WTC11 (cell line): ENCODE data around the gene UTP11. TPM values are rescaled to one million over a fixed set of nuclear protein-coding genes. Genes with fewer than 3 reads are reported as not detected.

Source experiments
- ATAC-seq: fragments of 200-7000 bp; cut with Tn5 transposase; 2 replicates; pipeline ENCODE4 v1.10.0; 2021; ENCODE audit warnings: mild to moderate bottlenecking, moderate library complexity
- CTCF ChIA-PET: fragments of 300-600 bp; sonication (Branson Sonifier 250); formaldehyde crosslinking; loops from one replicate; lab custom pipeline; 2021; ENCODE audit warnings: antibody characterized with exemption; lab: Charles Lee
- POLR2A ChIA-PET: fragments of 350-600 bp; sonication (Branson Sonifier 250); formaldehyde crosslinking; loops from one replicate; lab custom pipeline; 2021; ENCODE audit warnings: antibody characterized with exemption; lab: Charles Lee
- DNase-seq: peaks from one replicate; pipeline ENCODE4 v3.0.0; 2021; ENCODE audit warnings: low spot score
- H3K27ac Mint-ChIP-seq: 2 replicates; pipeline ENCODE4 v1.8.0; 2021; ENCODE audit warnings: mixed read lengths
- H3K27me3 Mint-ChIP-seq: 2 replicates; pipeline ENCODE4 v1.8.0; 2021; ENCODE audit warnings: low read depth, mild to moderate bottlenecking, moderate library complexity, mixed read lengths
- H3K36me3 Mint-ChIP-seq: 2 replicates; pipeline ENCODE4 v1.8.0; 2021; ENCODE audit warnings: mixed read lengths
- H3K4me1 Mint-ChIP-seq: 2 replicates; pipeline ENCODE4 v1.8.0; 2022; ENCODE audit warnings: mixed read lengths
- H3K4me3 Mint-ChIP-seq: 2 replicates; pipeline ENCODE4 v1.8.0; 2021; ENCODE audit warnings: mild to moderate bottlenecking, moderate library complexity, mixed read lengths
- H3K9me3 Mint-ChIP-seq: 2 replicates; pipeline ENCODE4 v1.8.0; 2021; ENCODE audit warnings: mixed read lengths
- AFF4 ChIP-seq: sonication (generic); formaldehyde crosslinking; IDR thresholded peaks from 2 replicates; pipeline ENCODE4 v1.8.1; 2023; ENCODE audit warnings: mild to moderate bottlenecking, missing genetic modification reagents, borderline replicate concordance
- CREB1 ChIP-seq: sonication (generic); formaldehyde crosslinking; IDR thresholded peaks from 2 replicates; pipeline ENCODE4 v1.8.0; 2023; ENCODE audit warnings: mild to moderate bottlenecking, missing genetic modification reagents
- CTCF ChIP-seq: fragments of 200-600 bp; IDR thresholded peaks from 2 replicates; pipeline ENCODE4 v1.8.0; 2022; ENCODE audit warnings: antibody characterized with exemption
- FOXJ3 ChIP-seq: sonication (generic); formaldehyde crosslinking; IDR thresholded peaks from 2 replicates; pipeline ENCODE4 v1.9.0; 2021; ENCODE audit warnings: missing genetic modification reagents, mild to moderate bottlenecking, borderline replicate concordance
- NR1H2 ChIP-seq: sonication (generic); formaldehyde crosslinking; IDR thresholded peaks from 2 replicates; pipeline ENCODE4 v1.9.0; 2021; ENCODE audit warnings: mild to moderate bottlenecking, moderate library complexity, missing genetic modification reagents
- PRRX2 ChIP-seq: fragments of 250-450 bp; sonication (Bioruptor Pico); IDR thresholded peaks from 2 replicates; pipeline ENCODE4 v1.8.0; 2021; ENCODE audit warnings: mild to moderate bottlenecking
- RORB ChIP-seq: fragments of 250-450 bp; sonication (Bioruptor Pico); IDR thresholded peaks from 2 replicates; pipeline ENCODE4 v1.9.0; 2021; ENCODE audit warnings: mild to moderate bottlenecking
- TCF7 ChIP-seq: sonication (generic); formaldehyde crosslinking; IDR thresholded peaks from 2 replicates; pipeline ENCODE4 v1.8.0; 2022; ENCODE audit warnings: mild to moderate bottlenecking, low read depth, missing genetic modification reagents, moderate library complexity
- TEAD1 ChIP-seq: sonication (generic); formaldehyde crosslinking; IDR thresholded peaks from 2 replicates; pipeline ENCODE4 v1.8.0; 2022; ENCODE audit warnings: mild to moderate bottlenecking, missing genetic modification reagents
- ZBTB21 ChIP-seq: sonication (generic); formaldehyde crosslinking; IDR thresholded peaks from 2 replicates; pipeline ENCODE4 v1.8.1; 2023; ENCODE audit warnings: mild to moderate bottlenecking, missing genetic modification reagents, borderline replicate concordance
- ZNF532 ChIP-seq: fragments of 250-450 bp; sonication (Bioruptor Pico); IDR thresholded peaks from 2 replicates; pipeline ENCODE4 v1.9.0; 2021; ENCODE audit warnings: mild to moderate bottlenecking, borderline replicate concordance
- total RNA-seq: library from RNA; stranded (reverse); gene quantifications from 3 replicates; pipeline ENCODE4 v1.2.3, GENCODE V29; 2021
- TF ChIP-seq, protein P1 (sequence below): sonication (generic); formaldehyde crosslinking; IDR thresholded peaks from 2 replicates; pipeline ENCODE4 v1.8.1; 2023; ENCODE audit warnings: mild to moderate bottlenecking, missing genetic modification reagents
- TF ChIP-seq, protein P2 (sequence below): sonication (generic); formaldehyde crosslinking; IDR thresholded peaks from 2 replicates; pipeline ENCODE4 v1.8.0; 2022; ENCODE audit warnings: mild to moderate bottlenecking, missing genetic modification reagents

The UTP11 gene
- total RNA-seq, 1 experiment from 2014 or later = 42.2 TPM

GRCh38 chr1:38068220-38068979 lies 55.9 kb downstream of the UTP11 start:
- Mint-ChIP-seq H3K9me3 (no peaks in the 10 kb centered on the region), H3K4me3 (no peak overlapping the region), H3K4me1 (peaks cover 44% of the 10 kb centered on the region), H3K27me3 (no peaks in the 10 kb centered on the region; the same call in 1 of the 2 replicates), H3K36me3 (no peaks in the 10 kb centered on the region), H3K27ac (no peak overlapping the region)
- ChIA-PET POLR2A (interaction anchor here (0.8 kb wide), 1 partner anchor 407 kb away, joined by 3 read pairs; no protein-coding TSS in a partner anchor), CTCF (interaction anchor here (0.6 to 2.5 kb wide), 4 partner anchors 26 to 434 kb away, joined by 3 to 11 read pairs (median 4); no protein-coding TSS in a partner anchor)
- no peak for TF ChIP-seq PRRX2
- TF ChIP-seq ZBTB21 (CRISPR knock-in tag) = no peak
- no peak for TF ChIP-seq NR1H2 (CRISPR knock-in tag)
- TF ChIP-seq TCF7 (CRISPR knock-in tag) = no peak
- no peak for TF ChIP-seq AFF4 (CRISPR knock-in tag)
- TF ChIP-seq FOXJ3 (CRISPR knock-in tag) = no peak
- TF ChIP-seq, protein P1, sequence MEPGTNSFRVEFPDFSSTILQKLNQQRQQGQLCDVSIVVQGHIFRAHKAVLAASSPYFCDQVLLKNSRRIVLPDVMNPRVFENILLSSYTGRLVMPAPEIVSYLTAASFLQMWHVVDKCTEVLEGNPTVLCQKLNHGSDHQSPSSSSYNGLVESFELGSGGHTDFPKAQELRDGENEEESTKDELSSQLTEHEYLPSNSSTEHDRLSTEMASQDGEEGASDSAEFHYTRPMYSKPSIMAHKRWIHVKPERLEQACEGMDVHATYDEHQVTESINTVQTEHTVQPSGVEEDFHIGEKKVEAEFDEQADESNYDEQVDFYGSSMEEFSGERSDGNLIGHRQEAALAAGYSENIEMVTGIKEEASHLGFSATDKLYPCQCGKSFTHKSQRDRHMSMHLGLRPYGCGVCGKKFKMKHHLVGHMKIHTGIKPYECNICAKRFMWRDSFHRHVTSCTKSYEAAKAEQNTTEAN (CRISPR knock-in tag) = no peak
- TF ChIP-seq CREB1 = no peak
- TF ChIP-seq, protein P2, sequence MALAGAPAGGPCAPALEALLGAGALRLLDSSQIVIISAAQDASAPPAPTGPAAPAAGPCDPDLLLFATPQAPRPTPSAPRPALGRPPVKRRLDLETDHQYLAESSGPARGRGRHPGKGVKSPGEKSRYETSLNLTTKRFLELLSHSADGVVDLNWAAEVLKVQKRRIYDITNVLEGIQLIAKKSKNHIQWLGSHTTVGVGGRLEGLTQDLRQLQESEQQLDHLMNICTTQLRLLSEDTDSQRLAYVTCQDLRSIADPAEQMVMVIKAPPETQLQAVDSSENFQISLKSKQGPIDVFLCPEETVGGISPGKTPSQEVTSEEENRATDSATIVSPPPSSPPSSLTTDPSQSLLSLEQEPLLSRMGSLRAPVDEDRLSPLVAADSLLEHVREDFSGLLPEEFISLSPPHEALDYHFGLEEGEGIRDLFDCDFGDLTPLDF = no peak
- TF ChIP-seq TEAD1 (CRISPR knock-in tag) = no peak
- no peak for TF ChIP-seq RORB (CRISPR knock-in tag)
- no peak for TF ChIP-seq CTCF
- no peak for TF ChIP-seq ZNF532
- ATAC-seq = no peak
- DNase-seq = no peak
